OCI-LY1 (cell line): ENCODE results near the gene FXYD6.

Experiments
- EZH2 ChIP-seq: fragments of 200-600 bp; sonication (generic), shearing (Covaris generic); IDR thresholded peaks from 2 replicates; pipeline ENCODE4 v1.8.0; 2017; ENCODE audit warnings: borderline replicate concordance, mixed run types, mild to moderate bottlenecking, antibody characterized with exemption, low read length, moderate library complexity, mixed read lengths
- TF ChIP-seq, protein P1 (sequence below): fragments of 200-600 bp; sonication (generic), shearing (Covaris generic); IDR thresholded peaks from 2 replicates; pipeline ENCODE4 v1.5.1; 2017; ENCODE audit warnings: mild to moderate bottlenecking, antibody characterized with exemption, low read length, moderate library complexity, mixed read lengths

DNA sequence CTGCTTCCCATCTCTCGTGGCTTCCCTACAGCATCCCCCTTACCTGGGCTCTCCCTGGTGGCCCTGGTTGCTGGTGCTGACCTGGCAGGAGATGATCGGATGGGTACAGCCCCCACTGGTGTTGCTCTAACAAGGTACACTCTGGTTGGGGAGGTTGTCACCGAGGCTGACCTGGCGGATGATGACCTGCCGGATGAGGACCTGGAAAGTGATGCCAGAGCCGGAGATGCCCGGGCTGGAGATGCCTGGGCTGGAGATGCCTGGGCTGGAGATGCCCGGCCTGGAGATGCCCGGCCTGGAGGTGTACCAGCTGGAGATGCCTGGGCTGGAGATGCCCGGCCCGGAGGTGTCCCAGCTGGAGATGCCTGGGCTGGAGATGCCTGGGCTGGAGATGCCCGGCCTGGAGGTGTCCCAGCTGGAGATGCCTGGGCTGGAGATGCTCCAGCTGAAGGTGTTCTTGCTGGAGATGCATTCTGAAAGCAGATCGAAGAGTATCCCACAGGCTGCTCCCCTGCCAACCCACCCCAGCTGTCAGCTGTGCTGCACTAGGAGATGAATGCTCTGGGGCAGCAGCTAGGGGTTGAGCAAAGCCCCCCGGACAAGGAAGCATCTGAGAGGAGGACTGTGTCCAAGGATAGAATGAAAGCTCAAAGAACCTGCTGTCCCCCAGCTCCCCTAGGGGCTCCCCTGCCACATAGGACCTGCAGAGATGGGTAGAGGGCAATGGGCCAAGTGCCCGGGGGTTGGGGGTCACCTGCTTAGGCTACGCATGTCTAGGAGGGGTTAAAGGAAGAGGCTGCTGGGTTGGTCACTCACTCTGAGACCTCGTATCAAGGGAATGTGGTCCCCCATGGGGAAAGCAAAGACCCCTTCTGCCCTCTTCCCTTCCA, 42.2 kb upstream of the FXYD6 start:
- TF ChIP-seq, protein P1, sequence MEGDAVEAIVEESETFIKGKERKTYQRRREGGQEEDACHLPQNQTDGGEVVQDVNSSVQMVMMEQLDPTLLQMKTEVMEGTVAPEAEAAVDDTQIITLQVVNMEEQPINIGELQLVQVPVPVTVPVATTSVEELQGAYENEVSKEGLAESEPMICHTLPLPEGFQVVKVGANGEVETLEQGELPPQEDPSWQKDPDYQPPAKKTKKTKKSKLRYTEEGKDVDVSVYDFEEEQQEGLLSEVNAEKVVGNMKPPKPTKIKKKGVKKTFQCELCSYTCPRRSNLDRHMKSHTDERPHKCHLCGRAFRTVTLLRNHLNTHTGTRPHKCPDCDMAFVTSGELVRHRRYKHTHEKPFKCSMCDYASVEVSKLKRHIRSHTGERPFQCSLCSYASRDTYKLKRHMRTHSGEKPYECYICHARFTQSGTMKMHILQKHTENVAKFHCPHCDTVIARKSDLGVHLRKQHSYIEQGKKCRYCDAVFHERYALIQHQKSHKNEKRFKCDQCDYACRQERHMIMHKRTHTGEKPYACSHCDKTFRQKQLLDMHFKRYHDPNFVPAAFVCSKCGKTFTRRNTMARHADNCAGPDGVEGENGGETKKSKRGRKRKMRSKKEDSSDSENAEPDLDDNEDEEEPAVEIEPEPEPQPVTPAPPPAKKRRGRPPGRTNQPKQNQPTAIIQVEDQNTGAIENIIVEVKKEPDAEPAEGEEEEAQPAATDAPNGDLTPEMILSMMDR, result no peak
- no peak for TF ChIP-seq EZH2
